PC-9 (cell line): ENCODE results near the gene FASN. TPM values are rescaled to one million over a fixed set of nuclear protein-coding genes. Genes with fewer than 3 reads are reported as not detected.

Experiments
- BruUV-seq: library from RNA; stranded (reverse); fragments of 400-500 nt; replicated peaks from 2 replicates; lab custom pipeline; 2021; lab: Mats Ljungman, UMichigan
- CTCF ChIA-PET: fragments of 300-600 bp; sonication (Branson Sonifier 250); formaldehyde crosslinking; loops from one replicate; lab custom pipeline; 2022; ENCODE audit warnings: antibody characterized with exemption; lab: Charles Lee
- POLR2A ChIA-PET: fragments of 300-600 bp; sonication (Branson Sonifier 250); formaldehyde crosslinking; loops from one replicate; lab custom pipeline; 2022; ENCODE audit warnings: antibody characterized with exemption; ENCODE audit not compliant: unreplicated experiment; lab: Charles Lee
- DNase-seq, 2 experiments: peaks; one replicate each; pipeline versions ENCODE4 v3.0.0 to v3.0.0-alpha.2; 2015 to 2022; ENCODE audit warnings: mixed read lengths in 1 of 2
- H2AFZ ChIP-seq: fragments of 200-600 bp; sonication (generic); 2 replicates; pipeline ENCODE4 v1.8.1; 2017; ENCODE audit warnings: antibody characterized with exemption
- H3F3A ChIP-seq: fragments of 200-600 bp; sonication (generic); 2 replicates; pipeline ENCODE4 v1.8.1; 2017; ENCODE audit warnings: antibody characterized with exemption, mild to moderate bottlenecking, low read depth; ENCODE audit not compliant: insufficient read depth
- H3K27ac ChIP-seq: fragments of 200-600 bp; sonication (generic); 2 replicates; pipeline ENCODE4 v1.6.1; 2016; ENCODE audit warnings: mixed run types
- H3K27me3 ChIP-seq: fragments of 200-600 bp; sonication (generic); 2 replicates; pipeline ENCODE4 v1.6.1; 2016; ENCODE audit warnings: low read depth, mixed run types; ENCODE audit not compliant: insufficient read depth
- H3K36me3 ChIP-seq: fragments of 200-600 bp; sonication (generic); 2 replicates; pipeline ENCODE4 v1.6.1; 2016; ENCODE audit warnings: low read depth, mixed run types
- H3K4me1 ChIP-seq: fragments of 200-600 bp; sonication (generic); replicated peaks from 2 replicates; pipeline ENCODE4 v1.6.1; 2016; ENCODE audit warnings: mixed run types; ENCODE audit not compliant: insufficient read depth
- H3K4me2 ChIP-seq: fragments of 200-600 bp; sonication (generic); 2 replicates; pipeline ENCODE4 v1.6.1; 2017; ENCODE audit warnings: mixed run types
- H3K4me3 ChIP-seq: fragments of 200-600 bp; sonication (generic); 2 replicates; pipeline ENCODE4 v1.6.1; 2016; ENCODE audit warnings: mixed run types
- H3K79me2 ChIP-seq: fragments of 200-600 bp; sonication (generic); 2 replicates; pipeline ENCODE4 v1.6.1; 2017; ENCODE audit warnings: low read depth, mixed run types
- H3K9me2 ChIP-seq: fragments of 200-600 bp; sonication (generic); 2 replicates; pipeline ENCODE4 v1.8.1; 2017; ENCODE audit warnings: mild to moderate bottlenecking; ENCODE audit not compliant: insufficient read depth
- H3K9me3 ChIP-seq: fragments of 200-600 bp; sonication (generic); 2 replicates; pipeline ENCODE4 v1.8.1; 2016; ENCODE audit warnings: low read depth; ENCODE audit not compliant: insufficient read depth
- H4K20me1 ChIP-seq: fragments of 200-600 bp; sonication (generic); 2 replicates; pipeline ENCODE4 v1.8.1; 2017; ENCODE audit not compliant: insufficient read depth
- EZH2 ChIP-seq: fragments of 200-600 bp; sonication (generic); IDR thresholded peaks from 2 replicates; pipeline ENCODE4 v1.8.0; 2017; ENCODE audit warnings: antibody characterized with exemption, low read depth
- intact Hi-C: fragments of 100-400 bp; cut with micrococcal nuclease; formaldehyde crosslinking; loops from one replicate; pipeline ENCODE4 v1.10.0; 2022; ENCODE audit not compliant: unreplicated experiment
- total RNA-seq: library from RNA; stranded (reverse); gene quantifications from 2 replicates; pipeline ENCODE4 v1.2.3, GENCODE V29; 2021
- TF ChIP-seq, protein P1 (sequence below): fragments of 200-600 bp; sonication (generic); conservative IDR thresholded peaks from 2 replicates; pipeline ENCODE4 v1.6.1; 2017; ENCODE audit warnings: mixed run types, antibody characterized with exemption, mild to moderate bottlenecking, moderate library complexity

The FASN gene
- total RNA-seq, 1 experiment from 2014 or later: 658 TPM

DNA sequence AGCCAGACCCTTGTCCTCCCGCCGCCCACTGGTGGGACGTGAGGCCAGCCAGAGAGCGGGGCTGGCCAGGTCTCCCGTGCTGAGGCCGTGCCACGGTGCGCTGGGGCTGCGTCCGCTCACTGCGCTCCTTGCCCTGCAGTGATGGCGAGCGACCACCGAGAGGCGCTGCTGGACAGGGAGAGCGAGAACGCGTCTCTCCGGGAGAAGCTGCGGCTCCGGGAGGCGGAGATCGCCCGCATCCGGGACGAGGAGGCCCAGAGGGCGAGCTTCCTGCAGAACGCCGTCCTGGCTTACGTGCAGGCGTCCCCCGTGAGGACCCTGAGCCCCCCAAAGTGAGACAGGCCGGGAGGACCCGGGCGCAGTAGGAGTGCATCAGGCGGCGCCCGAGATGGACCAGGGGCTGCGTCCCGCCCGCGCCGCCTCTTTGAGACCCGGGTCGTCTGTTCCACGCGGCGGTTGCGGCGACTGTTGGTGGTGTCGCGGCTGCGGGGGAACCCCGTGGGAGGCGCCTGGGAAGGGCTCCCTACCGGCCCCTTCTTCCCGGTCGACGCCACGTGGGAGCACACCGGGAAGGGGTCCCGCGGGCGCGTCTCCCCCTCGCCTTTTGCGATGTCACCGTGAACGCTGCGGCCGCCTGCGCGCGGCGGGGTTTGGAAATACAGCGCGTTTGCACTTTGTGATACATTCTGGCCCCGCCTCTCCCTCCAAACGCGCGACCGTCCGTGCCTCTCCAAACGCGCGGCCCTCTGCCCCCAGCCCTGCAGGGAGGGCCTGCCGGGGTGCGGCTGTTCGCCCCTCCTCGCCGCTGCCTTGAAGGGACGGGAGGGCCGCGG is 67.3 kb downstream of the FASN start:
- Histone ChIP-seq H4K20me1 (no peaks in the 10 kb centered on the region), H3F3A (no peaks in the 10 kb centered on the region), H2AFZ (peak overlapping the region; percentile 75), H3K36me3 (no peaks in the 10 kb centered on the region), H3K27me3 (no peaks in the 10 kb centered on the region), H3K9me3 (no peaks in the 10 kb centered on the region), H3K4me1 (no peaks in the 10 kb centered on the region), H3K27ac (no peak overlapping the region), H3K4me3 (peak overlapping the region; percentile 65), H3K79me2 (no peaks in the 10 kb centered on the region), H3K4me2 (peak overlapping the region; percentile 73), H3K9me2 (no peaks in the 10 kb centered on the region)
- POLR2A ChIA-PET: interaction anchor here (0.6 kb wide), 2 partner anchors 251 to 389 kb away, joined by 3 to 4 read pairs; no protein-coding TSS in a partner anchor
- CTCF ChIA-PET: interaction anchor here (0.5 to 1.0 kb wide), 4 partner anchors 71 to 461 kb away, joined by 3 to 10 read pairs (median 7); no protein-coding TSS in a partner anchor
- no peak for TF ChIP-seq EZH2
- TF ChIP-seq, protein P1, sequence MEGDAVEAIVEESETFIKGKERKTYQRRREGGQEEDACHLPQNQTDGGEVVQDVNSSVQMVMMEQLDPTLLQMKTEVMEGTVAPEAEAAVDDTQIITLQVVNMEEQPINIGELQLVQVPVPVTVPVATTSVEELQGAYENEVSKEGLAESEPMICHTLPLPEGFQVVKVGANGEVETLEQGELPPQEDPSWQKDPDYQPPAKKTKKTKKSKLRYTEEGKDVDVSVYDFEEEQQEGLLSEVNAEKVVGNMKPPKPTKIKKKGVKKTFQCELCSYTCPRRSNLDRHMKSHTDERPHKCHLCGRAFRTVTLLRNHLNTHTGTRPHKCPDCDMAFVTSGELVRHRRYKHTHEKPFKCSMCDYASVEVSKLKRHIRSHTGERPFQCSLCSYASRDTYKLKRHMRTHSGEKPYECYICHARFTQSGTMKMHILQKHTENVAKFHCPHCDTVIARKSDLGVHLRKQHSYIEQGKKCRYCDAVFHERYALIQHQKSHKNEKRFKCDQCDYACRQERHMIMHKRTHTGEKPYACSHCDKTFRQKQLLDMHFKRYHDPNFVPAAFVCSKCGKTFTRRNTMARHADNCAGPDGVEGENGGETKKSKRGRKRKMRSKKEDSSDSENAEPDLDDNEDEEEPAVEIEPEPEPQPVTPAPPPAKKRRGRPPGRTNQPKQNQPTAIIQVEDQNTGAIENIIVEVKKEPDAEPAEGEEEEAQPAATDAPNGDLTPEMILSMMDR: peak; percentile 76
- intact Hi-C loops: loop anchor here (1.0 to 10.0 kb wide), 3 partner anchors 7 to 214 kb away; partner anchors contain the start of gene LRRC45
- peak; percentile 66 to 92 for DNase-seq
- TSS peak; percentile 15 for BruUV-seq

DNA sequence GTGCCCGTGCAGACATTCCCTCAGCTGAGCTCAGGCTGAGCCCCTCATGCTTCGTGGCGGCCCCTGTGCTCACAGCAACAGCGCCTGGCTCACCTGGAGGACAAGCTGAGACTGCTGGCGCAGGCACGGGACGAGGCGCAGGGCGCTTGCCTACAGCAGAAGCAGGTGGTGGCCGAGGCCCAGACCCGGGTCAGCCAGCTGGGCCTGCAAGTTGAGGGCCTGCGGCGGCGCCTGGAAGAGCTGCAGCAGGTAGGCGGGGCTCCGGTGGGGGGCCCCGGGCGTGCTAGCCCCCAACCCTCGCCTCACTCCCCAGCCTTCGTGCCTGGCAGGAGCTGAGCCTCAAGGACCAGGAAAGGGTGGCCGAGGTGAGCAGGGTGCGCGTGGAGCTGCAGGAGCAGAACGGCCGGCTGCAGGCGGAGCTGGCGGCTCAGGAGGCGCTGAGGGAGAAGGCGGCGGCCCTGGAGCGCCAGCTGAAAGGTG is 68.0 kb downstream of the FASN start:
- H3K9me2 ChIP-seq: no peaks in the 10 kb centered on the region
- intact Hi-C loops: loop anchor here (1.0 to 10.0 kb wide), 2 partner anchors 124 to 215 kb away; no protein-coding TSS in a partner anchor
- no peak overlapping the region for H2AFZ ChIP-seq

GRCh38 chr17:82029391-82029790 is 68.6 kb downstream of the FASN start:
- H3K27me3 ChIP-seq: no peaks in the 10 kb centered on the region
- no peaks in the 10 kb centered on the region for H3K36me3 ChIP-seq
- no peak overlapping the region for H3K27ac ChIP-seq
- H3K9me3 ChIP-seq: no peaks in the 10 kb centered on the region
- DNase-seq: no peak
- no peaks in the 10 kb centered on the region for H3F3A ChIP-seq
- no peaks in the 10 kb centered on the region for H3K9me2 ChIP-seq
- TF ChIP-seq EZH2: no peak
- TF ChIP-seq, protein P1: no peak
- no peak overlapping the region for H3K4me2 ChIP-seq
- no peaks in the 10 kb centered on the region for H3K79me2 ChIP-seq
- intact Hi-C loops: no loop called here
- no peaks in the 10 kb centered on the region for H3K4me1 ChIP-seq
- no peak overlapping the region for H3K4me3 ChIP-seq
- H2AFZ ChIP-seq: no peak overlapping the region
- POLR2A ChIA-PET: no interaction called here
- no TSS peak for BruUV-seq
- CTCF ChIA-PET: no interaction called here
- no peaks in the 10 kb centered on the region for H4K20me1 ChIP-seq

More for the DNA sequence above, 68.0 kb downstream of the FASN start:
- no peaks in the 10 kb centered on the region for H3F3A ChIP-seq
- no peaks in the 10 kb centered on the region for H3K9me3 ChIP-seq
- H3K79me2 ChIP-seq: no peaks in the 10 kb centered on the region
- no peak overlapping the region; the same call in 1 of the 2 replicates for H3K4me3 ChIP-seq
- BruUV-seq: no TSS peak
- H3K36me3 ChIP-seq: no peaks in the 10 kb centered on the region
- H3K27ac ChIP-seq: no peak overlapping the region
- H3K27me3 ChIP-seq: no peaks in the 10 kb centered on the region
- ChIA-PET POLR2A (interaction anchor here (0.6 kb wide), 1 partner anchor 390 kb away, joined by 3 read pairs; no protein-coding TSS in a partner anchor), CTCF (interaction anchor here (0.5 to 1.0 kb wide), 3 partner anchors 70 to 137 kb away, joined by 5 to 10 read pairs (median 9); no protein-coding TSS in a partner anchor)
- no peaks in the 10 kb centered on the region for H4K20me1 ChIP-seq
- no peaks in the 10 kb centered on the region for H3K4me1 ChIP-seq
- DNase-seq: no peak
- peak overlapping the region; percentile 73; the same call in 1 of the 2 replicates for H3K4me2 ChIP-seq
- TF ChIP-seq EZH2: no peak
